H1 (cell line): ENCODE data around the gene DENND4C. TPM values are rescaled to one million over a fixed set of nuclear protein-coding genes. Genes with fewer than 3 reads are reported as not detected.

Experiments used
- CTCF ChIA-PET: fragments of 300-600 bp; sonication (Branson Sonifier 250); formaldehyde crosslinking; loops from one replicate; lab custom pipeline; 2021; ENCODE audit not compliant: partially characterized antibody; lab: Charles Lee
- POLR2A ChIA-PET: fragments of 300-600 bp; sonication (Branson Sonifier 250); formaldehyde crosslinking; loops from one replicate; lab custom pipeline; 2021; ENCODE audit warnings: inconsistent platforms; ENCODE audit not compliant: partially characterized antibody; lab: Charles Lee
- DNase-seq, 2 experiments: peaks; one replicate each; pipeline versions ENCODE4 v3.0.0 to v3.0.0-alpha.2; 2010 to 2022; ENCODE audit warnings: low spot score in 2 of 2, low read depth in 1 of 2, mixed read lengths in 1 of 2
- FAIRE-seq: peaks from 2 replicates; lab custom pipeline; 2011; peaks lifted over from hg19 to GRCh38; lab: Jason Lieb, UNC
- H2AFZ ChIP-seq: 2 replicates; pipeline ENCODE4 v1.8.1; 2012; ENCODE audit warnings: low read length, inconsistent platforms
- H2AK5ac ChIP-seq: 2 replicates; pipeline ENCODE4 v1.6.1; 2013; ENCODE audit warnings: low read depth, low read length
- H2BK120ac ChIP-seq: replicated peaks from 2 replicates; pipeline ENCODE3; 2013; ENCODE audit warnings: low read depth, low read length, inconsistent platforms
- H2BK12ac ChIP-seq: 2 replicates; pipeline ENCODE4 v1.6.1; 2013; ENCODE audit warnings: low read depth, low read length
- H2BK15ac ChIP-seq: 2 replicates; pipeline ENCODE4 v1.6.1; 2013; ENCODE audit warnings: low read length
- H2BK20ac ChIP-seq: 2 replicates; pipeline ENCODE4 v1.6.1; 2013; ENCODE audit warnings: low read length
- H2BK5ac ChIP-seq: 2 replicates; pipeline ENCODE4 v1.6.1; 2013; ENCODE audit warnings: low read depth, low read length
- H3K14ac ChIP-seq: 2 replicates; pipeline ENCODE4 v1.6.1; 2013; ENCODE audit warnings: inconsistent platforms; ENCODE audit not compliant: insufficient read length
- H3K18ac ChIP-seq: 2 replicates; pipeline ENCODE4 v1.6.1; 2013; ENCODE audit warnings: low read length; ENCODE audit errors: extremely low read depth
- H3K23ac ChIP-seq: 2 replicates; pipeline ENCODE4 v1.6.1; 2013; ENCODE audit warnings: inconsistent platforms; ENCODE audit not compliant: insufficient read length
- H3K23me2 ChIP-seq: 2 replicates; pipeline ENCODE4 v1.6.1; 2013; ENCODE audit warnings: low read depth, low read length
- H3K27ac ChIP-seq: 2 replicates; pipeline ENCODE4 v1.6.1; 2011; ENCODE audit warnings: low read depth, low read length, inconsistent platforms
- H3K27me3 ChIP-seq, 4 experiments: replicated peaks in 1 of 4; 1 replicate in 1 of 4; 2 replicates in 3 of 4; pipeline versions ENCODE4 v1.6.1 to v1.8.1; 2011 to 2013; ENCODE audit warnings: low read length in 3 of 4, mild to moderate bottlenecking in 3 of 4, inconsistent platforms in 2 of 4, mixed read lengths in 2 of 4, moderate library complexity in 1 of 4; ENCODE audit not compliant: control insufficient read depth in 3 of 4, insufficient read depth in 3 of 4; ENCODE audit errors: extremely low read depth in 1 of 4
- H3K36me3 ChIP-seq, 4 experiments: 2 replicates each; pipeline versions ENCODE4 v1.6.1 to v1.8.1; 2011 to 2013; ENCODE audit warnings: mild to moderate bottlenecking in 4 of 4, low read length in 3 of 4, moderate library complexity in 2 of 4, control low read depth in 1 of 4, inconsistent platforms in 1 of 4; ENCODE audit not compliant: insufficient read depth in 4 of 4, control insufficient read depth in 2 of 4
- H3K4ac ChIP-seq: replicated peaks from 2 replicates; pipeline ENCODE3; 2013; ENCODE audit warnings: low read length, low read depth, mixed read lengths, inconsistent platforms; ENCODE audit not compliant: insufficient read length
- H3K4me1 ChIP-seq, 4 experiments: replicated peaks in 1 of 4; 1 replicate in 1 of 4; 2 replicates in 3 of 4; pipeline versions ENCODE4 v1.6.1 to v1.8.1; 2011 to 2013; ENCODE audit warnings: low read length in 3 of 4, inconsistent platforms in 2 of 4, mixed read lengths in 1 of 4; ENCODE audit not compliant: insufficient read depth in 4 of 4, control insufficient read depth in 3 of 4
- H3K4me2 ChIP-seq, 2 experiments: 2 replicates each; pipeline versions ENCODE4 v1.6.1 to v1.8.1; 2011 to 2013; ENCODE audit warnings: low read depth in 2 of 2, low read length in 2 of 2, control low read depth in 1 of 2, inconsistent platforms in 1 of 2, mild to moderate bottlenecking in 1 of 2; ENCODE audit not compliant: insufficient read depth in 1 of 2
- H3K4me3 ChIP-seq, 4 experiments: fragments of 200-600, 300-600 bp in 1 of 4; sonication (generic), shearing (Covaris generic), sonication (Bioruptor Twin) in 1 of 4; 2 replicates each; pipeline versions ENCODE4 v1.5.1 to v1.8.1; 2011 to 2016; ENCODE audit warnings: low read length in 4 of 4, low read depth in 3 of 4, control low read depth in 2 of 4, inconsistent platforms in 2 of 4, mild to moderate bottlenecking in 2 of 4, mixed read lengths in 1 of 4, moderate library complexity in 1 of 4; ENCODE audit not compliant: insufficient read depth in 2 of 4; ENCODE audit errors: extremely low read depth in 1 of 4
- H3K56ac ChIP-seq: replicated peaks from 2 replicates; pipeline ENCODE3; 2013; ENCODE audit warnings: low read depth, mild to moderate bottlenecking, mixed read lengths, low read length, inconsistent platforms; ENCODE audit not compliant: insufficient read length
- H3K79me1 ChIP-seq: 2 replicates; pipeline ENCODE4 v1.6.1; 2013; ENCODE audit warnings: low read depth, low read length, control low read depth
- H3K79me2 ChIP-seq, 2 experiments: 2 replicates each; pipeline versions ENCODE4 v1.6.1 to v1.8.1; 2012 to 2013; ENCODE audit warnings: low read length in 2 of 2, mild to moderate bottlenecking in 2 of 2, inconsistent platforms in 1 of 2; ENCODE audit not compliant: insufficient read depth in 2 of 2, control insufficient read depth in 1 of 2
- H3K9ac ChIP-seq, 4 experiments: replicated peaks in 1 of 4; 1 replicate in 1 of 4; 2 replicates in 3 of 4; pipeline versions ENCODE4 v1.6.1 to v1.8.1; 2011 to 2013; ENCODE audit warnings: low read depth in 3 of 4, low read length in 3 of 4, control low read depth in 2 of 4, mild to moderate bottlenecking in 2 of 4, moderate library complexity in 2 of 4, inconsistent platforms in 1 of 4; ENCODE audit errors: extremely low read depth in 1 of 4
- H3K9me3 ChIP-seq, 2 experiments: 2 replicates each; pipeline versions ENCODE4 v1.6.1 to v1.8.1; 2012 to 2013; ENCODE audit warnings: mild to moderate bottlenecking in 2 of 2, moderate library complexity in 2 of 2, control low read depth in 1 of 2, inconsistent platforms in 1 of 2, low read depth in 1 of 2, low read length in 1 of 2, mixed read lengths in 1 of 2; ENCODE audit not compliant: insufficient read depth in 2 of 2
- H4K20me1 ChIP-seq, 2 experiments: replicated peaks in 1 of 2; 2 replicates each; pipeline versions ENCODE3 to v1.8.1; 2011 to 2013; ENCODE audit warnings: inconsistent platforms in 2 of 2, low read length in 2 of 2, mild to moderate bottlenecking in 1 of 2; ENCODE audit not compliant: insufficient read depth in 2 of 2, control insufficient read depth in 1 of 2
- H4K5ac ChIP-seq: 2 replicates; pipeline ENCODE4 v1.6.1; 2013; ENCODE audit warnings: low read length, low read depth, mixed read lengths, inconsistent platforms; ENCODE audit not compliant: insufficient read length
- H4K8ac ChIP-seq: 2 replicates; pipeline ENCODE4 v1.8.0; 2013; ENCODE audit warnings: mild to moderate bottlenecking, moderate library complexity, low read length, inconsistent platforms; ENCODE audit not compliant: insufficient read depth; ENCODE audit errors: extremely low read depth
- H4K91ac ChIP-seq: replicated peaks from 2 replicates; pipeline ENCODE3; 2013; ENCODE audit warnings: low read length, mixed read lengths, inconsistent platforms; ENCODE audit not compliant: insufficient read length
- ASH2L ChIP-seq: fragments of 200-600, 300-600 bp; sonication (generic); IDR thresholded peaks from one replicate; pipeline ENCODE4 v1.7.1; 2017; ENCODE audit warnings: low read length
- CBX8 ChIP-seq: fragments of 300-800, 300-1000 bp; sonication (generic); IDR thresholded peaks from 2 replicates; pipeline ENCODE4 v1.7.1; 2016; ENCODE audit warnings: low read depth, low read length, borderline replicate concordance
- CHD2 ChIP-seq: IDR thresholded peaks from 2 replicates; pipeline ENCODE4 v1.6.1; 2012; ENCODE audit warnings: low read length, improper control_type of control experiment
- E2F6 ChIP-seq: IDR thresholded peaks from 2 replicates; pipeline ENCODE4 v1.6.1; 2012; ENCODE audit warnings: inconsistent platforms
- EGR1 ChIP-seq: IDR thresholded peaks from 2 replicates; pipeline ENCODE4 v1.6.1; 2011; ENCODE audit warnings: low read depth, low read length, borderline replicate concordance
- GTF2F1 ChIP-seq: IDR thresholded peaks from 2 replicates; pipeline ENCODE4 v1.6.1; 2012; ENCODE audit warnings: low read depth, low read length, improper control_type of control experiment, borderline replicate concordance
- KDM5A ChIP-seq: fragments of 200-600 bp; IDR thresholded peaks from 2 replicates; pipeline ENCODE4 v1.7.1; 2012; ENCODE audit warnings: mild to moderate bottlenecking, low read length, inconsistent platforms, mixed read lengths
- NANOG ChIP-seq: IDR thresholded peaks from 2 replicates; pipeline ENCODE4 v1.6.1; 2011; ENCODE audit warnings: low read length, low read depth, mild to moderate bottlenecking, inconsistent platforms; ENCODE audit not compliant: insufficient read depth, poor library complexity, severe bottlenecking
- RNF2 ChIP-seq: fragments of 200-900, 300-1000 bp; sonication (generic); IDR thresholded peaks from 2 replicates; pipeline ENCODE4 v1.7.1; 2016; ENCODE audit warnings: borderline replicate concordance, low read depth, mild to moderate bottlenecking, antibody characterized with exemption, low read length; ENCODE audit not compliant: poor library complexity, severe bottlenecking; ENCODE audit errors: missing control alignments
- SP1 ChIP-seq: IDR thresholded peaks from 2 replicates; pipeline ENCODE4 v1.6.1; 2011; ENCODE audit warnings: low read depth, low read length
- TAF1 ChIP-seq: IDR thresholded peaks from 2 replicates; pipeline ENCODE4 v1.6.1; 2011; ENCODE audit warnings: mild to moderate bottlenecking, low read depth, low read length
- ZNF274 ChIP-seq: IDR thresholded peaks from 2 replicates; pipeline ENCODE4 v1.7.0; 2012; ENCODE audit warnings: low read length, borderline replicate concordance; ENCODE audit errors: extremely low read depth
- polyA plus RNA-seq, 7 experiments: library from polyadenylated mRNA; depleted of rRNA in 3 of 7; stranded (reverse) in 5 of 7; unstranded in 2 of 7; fragments of >200 nt in 5 of 7; fragments of 200-250 nt in 2 of 7; gene quantifications; 1 replicate in 5 of 7; 2 replicates in 1 of 7; 4 replicates in 1 of 7; pipeline versions ENCODE4 v1.2.1 to v1.2.3, GENCODE V29; 2011 to 2013; ENCODE audit warnings: missing spikeins in 2 of 7, mixed read lengths in 2 of 7
- total RNA-seq: library from RNA; stranded (reverse); fragmentation: NEBNext Ultra II Directional; extraction: Animal tissue kit (Norgen Biotek cat#: 25700); gene quantifications from 2 replicates; pipeline ENCODE4 v1.2.1, GENCODE V29; 2021

The DENND4C gene
- total and polyA plus RNA-seq, 2 of the 8 experiments (the other 6 are each of a cell fraction or from before 2014, with no cell fraction given), result 6.9 to 18.9 TPM

- H3K36me3 ChIP-seq, result peaks cover 22 to 78% (median 51%) of the 10 kb centered on the region in 4 experiments
- TF ChIP-seq KDM5A (no peak), EGR1 (no peak), ASH2L (no peak), GTF2F1 (no peak), CBX8 (no peak), ZNF274 (no peak), NANOG (no peak), CHD2 (no peak), RNF2 (no peak), E2F6 (no peak), TAF1 (no peak), SP1 (no peak)
- H2BK120ac ChIP-seq, result no peak overlapping the region
- H2BK5ac ChIP-seq, result no peak overlapping the region
- H3K79me1 ChIP-seq, result no peaks in the 10 kb centered on the region
- no peak overlapping the region for H3K23ac ChIP-seq
- H3K79me2 ChIP-seq, result peaks cover 7 to 32% of the 10 kb centered on the region in 2 experiments; a peak in 3 of 4 replicates
- no peak overlapping the region for H4K91ac ChIP-seq
- no peaks in the 10 kb centered on the region for H3K9me3 ChIP-seq
- CTCF ChIA-PET, result interaction anchor here (0.9 to 2.3 kb wide), 5 partner anchors 9 to 89 kb away, joined by 3 to 7 read pairs (median 5); no protein-coding TSS in a partner anchor
- no peak overlapping the region for H4K8ac ChIP-seq
- no peak overlapping the region for H3K27ac ChIP-seq
- H3K14ac ChIP-seq, result no peak overlapping the region
- H4K20me1 ChIP-seq, result peaks cover 5 to 14% of the 10 kb centered on the region in 2 experiments
- no peak overlapping the region for H2AK5ac ChIP-seq
- H2BK12ac ChIP-seq, result no peak overlapping the region
- no peak overlapping the region for H3K4me2 ChIP-seq
- no peak overlapping the region for H3K4ac ChIP-seq
- no peak overlapping the region for H4K5ac ChIP-seq
- POLR2A ChIA-PET, result interaction anchor here (0.6 to 6.5 kb wide), 29 partner anchors 9 to 508 kb away, joined by 3 to 113 read pairs (median 4); partner anchors contain the start of gene ACER2
- no peak overlapping the region for H2BK20ac ChIP-seq
- H2AFZ ChIP-seq, result no peak overlapping the region
- H3K4me1 ChIP-seq, result peaks cover 0 to 7% (median 0%) of the 10 kb centered on the region in 4 experiments; a peak in 2 of 7 replicates
- H3K4me3 ChIP-seq, result no peak overlapping the region
- no peak overlapping the region for H3K56ac ChIP-seq
- no peak for DNase-seq
- no peak overlapping the region for H3K9ac ChIP-seq
- no peak overlapping the region for H2BK15ac ChIP-seq
- no peaks in the 10 kb centered on the region for H3K27me3 ChIP-seq
- no peak overlapping the region for H3K18ac ChIP-seq
- H3K23me2 ChIP-seq, result peaks cover 9% of the 10 kb centered on the region
- FAIRE-seq, result no peak
Observed at GRCh38 chr9:19375538-19375937, 145.0 kb downstream of the DENND4C start.
